ENCODE measurements around the gene NAPSA.

DNA sequence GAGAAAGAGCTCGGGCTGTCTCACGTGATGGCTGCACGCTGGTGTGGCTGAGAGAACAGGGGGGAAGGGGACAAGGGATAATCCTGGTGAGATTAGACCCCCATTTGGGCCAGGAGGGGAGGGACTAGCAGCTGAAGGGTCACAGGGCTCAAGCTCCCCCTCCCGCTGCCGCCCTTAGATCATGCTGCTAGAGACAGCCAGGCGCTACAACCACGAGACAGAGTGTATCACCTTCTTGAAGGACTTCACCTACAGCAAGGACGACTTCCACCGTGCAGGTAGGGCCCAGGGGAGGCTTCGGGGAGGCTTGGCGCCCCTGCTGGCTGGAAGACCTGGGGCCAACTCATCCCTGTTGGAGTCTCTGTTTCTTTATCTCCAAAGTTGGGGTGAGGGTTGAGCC, 14.2 kb upstream of the NAPSA start:
- no peak for TF ChIP-seq GATA2 (IDR thresholded peaks at IDR 0.05; ENCODE audit: low read depth, low read length)
- no peak for TF ChIP-seq GATA3 (IDR thresholded peaks at IDR 0.05; ENCODE audit: low read depth, low read length)
